H7 (cell line): ENCODE data around the gene HGF. TPM values are rescaled to one million over a fixed set of nuclear protein-coding genes. Genes with fewer than 3 reads are reported as not detected.

Source experiments
- DNase-seq: peaks from one replicate; pipeline ENCODE4 v3.0.0; 2012
- H3K27me3 ChIP-seq: 2 replicates; pipeline ENCODE4 v1.6.0; 2011; ENCODE audit warnings: mild to moderate bottlenecking, low read length; ENCODE audit not compliant: control insufficient read depth, insufficient read depth
- H3K36me3 ChIP-seq: replicated peaks from 2 replicates; pipeline ENCODE4 v1.5.1; 2011; ENCODE audit warnings: low read length; ENCODE audit not compliant: control insufficient read depth, insufficient read depth
- H3K4me3 ChIP-seq: 2 replicates; pipeline ENCODE4 v1.5.1; 2011; ENCODE audit warnings: low read depth, mild to moderate bottlenecking, control low read depth, low read length, moderate library complexity; ENCODE audit not compliant: insufficient read depth
- total RNA-seq: library from RNA; depleted of rRNA; stranded (reverse); fragments of >200 nt; shearing (Covaris generic); gene quantifications from 2 replicates; pipeline ENCODE4 v1.2.3, GENCODE V29; 2014

HGF gene
- total RNA-seq, 1 experiment from 2014 or later: not detected

- Histone ChIP-seq H3K4me3 (no peak overlapping the region), H3K27me3 (no peaks in the 10 kb centered on the region), H3K36me3 (no peaks in the 10 kb centered on the region)
- peak; percentile 0 for DNase-seq
These were observed 79.6 kb downstream of the HGF start for GRCh38 chr7:81690251-81690650.

- DNase-seq: no peak
- Histone ChIP-seq H3K4me3 (no peak overlapping the region), H3K27me3 (no peaks in the 10 kb centered on the region)
These were observed 81.0 kb downstream of the HGF start for GRCh38 chr7:81688622-81689411.

GRCh38 chr7:81687062-81687461 is 82.8 kb downstream of the HGF start:
- no peak for DNase-seq
- H3K4me3 ChIP-seq: no peak overlapping the region
- no peaks in the 10 kb centered on the region for H3K27me3 ChIP-seq
- no peaks in the 10 kb centered on the region for H3K36me3 ChIP-seq

More at GRCh38 chr7:81688622-81689411, 81.0 kb downstream of the HGF start:
- H3K36me3 ChIP-seq: no peaks in the 10 kb centered on the region

- H3K36me3 ChIP-seq: no peaks in the 10 kb centered on the region
- H3K27me3 ChIP-seq: no peaks in the 10 kb centered on the region
- no peak for DNase-seq
- H3K4me3 ChIP-seq: no peak overlapping the region
These were observed 84.5 kb downstream of the HGF start for GRCh38 chr7:81685270-81685868.

- Histone ChIP-seq H3K4me3 (no peak overlapping the region), H3K36me3 (no peaks in the 10 kb centered on the region), H3K27me3 (no peaks in the 10 kb centered on the region)
- no peak for DNase-seq
These were observed 85.2 kb downstream of the HGF start for GRCh38 chr7:81684514-81685269.

- H3K27me3 ChIP-seq: no peaks in the 10 kb centered on the region
- no peak for DNase-seq
- H3K36me3 ChIP-seq: no peaks in the 10 kb centered on the region
- H3K4me3 ChIP-seq: no peak overlapping the region
These were observed 85.8 kb downstream of the HGF start for GRCh38 chr7:81684033-81684432.

GRCh38 chr7:81682873-81683272 is 87.0 kb downstream of the HGF start:
- no peaks in the 10 kb centered on the region for H3K27me3 ChIP-seq
- DNase-seq: no peak
- no peaks in the 10 kb centered on the region for H3K36me3 ChIP-seq
- H3K4me3 ChIP-seq: no peak overlapping the region

GRCh38 chr7:81680120-81680519 is 89.7 kb downstream of the HGF start:
- no peaks in the 10 kb centered on the region for H3K36me3 ChIP-seq
- no peak overlapping the region for H3K4me3 ChIP-seq
- DNase-seq: no peak
- no peaks in the 10 kb centered on the region for H3K27me3 ChIP-seq

GRCh38 chr7:81676813-81677212 is 93.0 kb downstream of the HGF start:
- Histone ChIP-seq H3K27me3 (no peaks in the 10 kb centered on the region), H3K4me3 (no peak overlapping the region), H3K36me3 (no peaks in the 10 kb centered on the region)
- DNase-seq: no peak

GRCh38 chr7:81676105-81676811 is 93.6 kb downstream of the HGF start:
- no peaks in the 10 kb centered on the region for H3K36me3 ChIP-seq
- no peaks in the 10 kb centered on the region for H3K27me3 ChIP-seq
- no peak overlapping the region for H3K4me3 ChIP-seq
- no peak for DNase-seq

- DNase-seq: no peak
These were observed 95.4 kb downstream of the HGF start for GRCh38 chr7:81674431-81674830.

GRCh38 chr7:81672872-81673271 is 97.0 kb downstream of the HGF start:
- H3K4me3 ChIP-seq: no peak overlapping the region
- no peaks in the 10 kb centered on the region for H3K27me3 ChIP-seq
- DNase-seq: peak; percentile 0
- no peaks in the 10 kb centered on the region for H3K36me3 ChIP-seq

More at GRCh38 chr7:81674431-81674830, 95.4 kb downstream of the HGF start:
- no peaks in the 10 kb centered on the region for H3K36me3 ChIP-seq
- no peak overlapping the region for H3K4me3 ChIP-seq
- no peaks in the 10 kb centered on the region for H3K27me3 ChIP-seq

- no peaks in the 10 kb centered on the region for H3K36me3 ChIP-seq
- H3K27me3 ChIP-seq: no peaks in the 10 kb centered on the region
- H3K4me3 ChIP-seq: no peak overlapping the region
- no peak for DNase-seq
These were observed 100.3 kb downstream of the HGF start for GRCh38 chr7:81669476-81670105.

GRCh38 chr7:81666209-81666608 is 103.6 kb downstream of the HGF start:
- DNase-seq: no peak
- Histone ChIP-seq H3K27me3 (no peaks in the 10 kb centered on the region), H3K4me3 (no peak overlapping the region), H3K36me3 (no peaks in the 10 kb centered on the region)
